HG02759 (cell line): ENCODE data around the gene FMN1.

Source experiments
- ATAC-seq: cut with Tn5 transposase; IDR thresholded peaks from one replicate; pipeline ENCODE4 v1.9.1; 2021; ENCODE audit warnings: mild to moderate bottlenecking, moderate library complexity; ENCODE audit not compliant: unreplicated experiment

FMN1 gene

DNA sequence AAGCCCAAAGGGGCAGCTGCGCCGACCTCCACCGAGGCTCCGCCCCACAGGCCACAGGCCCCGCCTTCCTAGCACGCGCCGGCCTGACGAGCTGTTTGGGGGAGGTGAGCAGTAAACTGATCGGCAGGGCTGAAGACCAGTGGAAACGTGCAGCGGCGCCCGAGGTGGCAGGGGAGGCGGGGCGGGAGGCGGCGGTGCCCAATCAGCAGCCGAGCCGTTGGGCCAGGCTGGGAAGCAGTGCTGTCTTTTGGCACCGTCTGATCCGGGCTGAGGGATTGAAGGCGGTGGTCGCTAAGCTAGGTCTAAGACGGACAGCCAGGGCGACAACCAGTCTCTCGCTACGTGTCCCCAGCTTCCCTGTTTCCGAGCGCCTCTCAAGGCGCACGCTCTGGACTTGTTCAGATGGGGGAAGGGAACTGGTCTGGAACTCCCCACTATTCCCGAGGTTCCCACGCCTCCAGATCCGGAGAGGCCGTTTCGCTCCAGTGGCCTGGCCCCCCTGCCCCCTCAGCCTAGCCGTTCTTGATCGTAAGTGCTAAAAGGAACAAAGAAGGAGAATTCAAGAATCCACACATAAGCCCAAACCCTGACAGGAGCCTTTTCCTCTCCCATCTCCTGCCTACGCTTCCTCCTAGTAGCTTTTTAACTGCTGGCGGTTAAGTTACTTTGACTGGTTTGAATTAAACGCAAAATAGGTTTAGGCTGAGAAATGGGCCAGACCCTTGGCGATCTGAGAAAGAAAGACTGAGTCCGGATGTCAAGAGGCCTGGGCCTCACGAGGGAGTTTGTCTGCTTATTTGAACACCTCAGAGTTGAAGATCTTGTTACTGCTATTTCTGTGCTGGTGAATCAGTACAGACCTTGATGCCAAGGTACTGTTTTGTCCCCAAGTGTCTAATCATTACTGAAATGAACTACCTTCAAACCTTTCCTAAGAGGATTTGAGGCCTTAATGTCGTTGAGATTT lies at the start of gene FMN1:
Gene FMN1, minus strand, starts transcription at position 11 of the 967 bp plus-strand sequence. CDS start 39,800 bp downstream, outside the sequence.
- peak; percentile 100 for ATAC-seq

- ATAC-seq: no peak
Observed at GRCh38 chr15:33243869-33244268, 49.4 kb upstream of the FMN1 start.

DNA sequence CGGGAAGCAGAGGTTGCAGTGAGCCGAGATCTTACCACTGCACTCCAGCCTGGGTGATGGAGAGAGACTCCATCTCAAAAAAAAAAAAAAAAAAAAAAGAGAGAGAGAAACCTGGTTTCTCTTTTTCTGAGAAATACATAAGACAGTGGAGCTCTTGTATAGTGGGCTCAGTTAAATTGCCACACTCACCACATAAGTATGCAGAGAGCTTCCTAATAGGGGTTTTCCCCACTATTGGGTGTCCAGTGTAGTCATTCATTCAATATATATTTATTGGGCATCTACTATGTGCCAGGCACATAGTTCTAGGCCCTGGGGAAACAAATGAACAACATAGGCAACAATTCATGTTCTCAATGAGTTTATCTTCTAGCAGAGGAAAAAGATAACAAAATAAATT lies 48.9 kb upstream of the FMN1 start:
- no peak for ATAC-seq

- ATAC-seq: no peak
Observed at GRCh38 chr15:33242669-33243191, 48.2 kb upstream of the FMN1 start.

- ATAC-seq: no peak
Observed at GRCh38 chr15:33242165-33242564, 47.7 kb upstream of the FMN1 start.

DNA sequence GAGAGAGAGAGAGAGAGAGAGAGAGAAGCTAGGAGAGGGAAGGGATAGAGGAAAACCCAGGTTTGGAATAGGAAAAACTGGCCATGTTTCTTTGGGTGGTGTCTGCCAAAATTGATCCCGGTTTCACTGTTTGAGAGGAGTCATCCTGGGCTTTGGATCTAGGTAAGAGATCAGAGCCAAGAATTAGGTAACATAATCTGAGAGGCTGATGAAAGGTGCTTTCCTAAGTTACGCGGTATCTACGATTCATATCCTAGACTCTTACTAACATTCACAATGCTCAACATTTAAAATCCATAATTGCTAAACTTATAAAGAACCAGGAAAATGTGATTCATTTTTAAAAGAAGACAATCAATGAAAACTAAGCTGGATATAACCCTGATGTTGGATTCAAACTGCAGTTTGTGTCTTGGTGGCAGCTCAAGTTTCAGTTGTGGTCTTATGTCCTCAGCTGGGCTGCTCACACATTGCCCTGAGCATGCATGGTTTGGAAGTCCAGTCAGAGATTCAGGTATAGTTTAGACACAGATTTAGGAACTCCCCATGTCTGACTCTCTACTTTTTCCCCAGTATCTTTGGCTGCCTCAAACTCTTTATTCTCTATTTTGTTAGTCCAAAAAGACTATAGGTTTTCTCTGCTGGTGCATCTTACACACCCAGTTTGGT lies 42.5 kb upstream of the FMN1 start:
- no peak for ATAC-seq

DNA sequence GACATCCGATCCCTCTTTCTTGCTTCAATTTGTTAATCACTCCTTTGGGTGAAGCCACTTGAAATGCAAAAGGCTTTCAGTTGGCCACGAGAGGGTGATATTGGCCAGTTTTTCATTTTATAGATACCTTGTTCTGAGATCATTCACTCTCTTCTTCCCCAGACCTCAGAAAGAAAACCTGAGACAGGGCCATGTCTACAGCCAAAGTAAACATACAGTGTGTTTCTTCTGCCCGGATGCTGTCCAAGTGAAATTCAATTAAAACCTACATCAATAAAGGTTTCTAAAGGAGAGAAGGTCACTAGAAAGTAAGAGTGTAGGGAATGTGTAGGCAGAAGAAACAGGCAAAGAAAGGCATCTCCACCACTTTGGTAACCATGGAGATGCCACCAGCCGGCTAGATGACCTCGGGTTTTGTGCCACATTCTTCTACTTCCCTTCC lies 39.5 kb upstream of the FMN1 start:
- ATAC-seq: no peak

GRCh38 chr15:33226559-33227181 lies 32.2 kb upstream of the FMN1 start:
- ATAC-seq: peak; percentile 96

DNA sequence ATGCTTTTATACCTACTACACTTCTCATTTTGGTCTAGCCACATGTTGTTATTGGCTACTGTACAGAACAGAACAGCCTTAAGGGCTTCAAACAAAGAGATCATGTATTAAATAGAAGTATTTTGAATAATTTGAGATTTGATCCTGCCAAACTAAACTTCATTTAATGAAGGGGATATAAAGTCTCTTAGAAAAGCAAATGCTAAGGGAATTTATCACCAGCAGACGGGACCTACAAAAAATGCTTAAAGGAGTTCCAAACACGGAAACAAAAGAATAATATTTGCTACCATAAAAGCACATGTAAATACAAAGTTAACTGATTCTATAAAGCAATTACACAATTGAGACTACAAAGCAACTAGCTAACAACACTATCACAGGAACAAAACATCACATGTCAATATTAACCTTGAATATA lies 23.6 kb upstream of the FMN1 start:
- no peak for ATAC-seq

GRCh38 chr15:33215941-33216872 lies 21.7 kb upstream of the FMN1 start:
- ATAC-seq: no peak

GRCh38 chr15:33211176-33211808 lies 16.8 kb upstream of the FMN1 start:
- ATAC-seq: no peak

DNA sequence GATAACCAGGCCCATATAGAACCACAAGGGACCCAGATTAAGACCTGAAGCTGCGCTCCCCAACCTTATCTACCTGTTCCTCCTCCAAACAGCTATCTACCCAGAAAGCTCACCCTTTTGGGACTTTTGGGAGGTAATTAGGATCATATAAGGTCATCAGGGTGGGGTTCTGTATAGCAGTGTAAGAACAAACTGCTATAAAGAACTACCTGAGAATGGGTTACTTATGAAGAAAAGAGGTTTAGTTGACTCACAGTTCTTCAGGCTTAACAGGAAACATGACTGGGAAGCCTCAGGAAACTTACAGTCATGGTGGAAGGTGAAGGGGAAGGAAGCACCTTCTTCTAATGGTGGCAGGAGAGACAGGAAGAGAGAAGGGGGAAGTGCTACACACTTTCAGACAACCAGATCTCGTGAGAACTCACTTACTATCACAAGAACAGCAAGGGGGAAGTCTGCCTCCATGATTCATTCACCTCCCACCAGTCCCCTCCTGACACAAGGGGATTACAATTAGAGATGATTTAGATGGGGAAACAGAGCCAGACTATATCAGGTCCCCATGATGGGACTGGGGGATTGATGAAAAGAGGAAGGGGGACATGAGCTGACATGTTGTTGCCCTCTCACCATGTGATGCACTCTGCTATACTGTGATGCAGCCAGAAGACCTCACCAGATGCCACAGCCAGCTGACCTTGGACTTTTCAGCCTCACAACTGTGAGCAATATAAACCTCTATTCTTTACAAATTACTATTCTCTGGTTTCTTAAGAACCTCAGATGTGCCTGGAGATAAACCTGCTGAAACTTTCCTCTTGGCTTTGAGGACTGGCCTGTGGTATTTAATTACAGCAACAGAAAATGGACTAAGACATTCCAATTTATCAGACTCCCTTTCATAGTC lies 15.3 kb upstream of the FMN1 start:
- ATAC-seq: no peak

GRCh38 chr15:33207646-33208045 lies 13.1 kb upstream of the FMN1 start:
- no peak for ATAC-seq

DNA sequence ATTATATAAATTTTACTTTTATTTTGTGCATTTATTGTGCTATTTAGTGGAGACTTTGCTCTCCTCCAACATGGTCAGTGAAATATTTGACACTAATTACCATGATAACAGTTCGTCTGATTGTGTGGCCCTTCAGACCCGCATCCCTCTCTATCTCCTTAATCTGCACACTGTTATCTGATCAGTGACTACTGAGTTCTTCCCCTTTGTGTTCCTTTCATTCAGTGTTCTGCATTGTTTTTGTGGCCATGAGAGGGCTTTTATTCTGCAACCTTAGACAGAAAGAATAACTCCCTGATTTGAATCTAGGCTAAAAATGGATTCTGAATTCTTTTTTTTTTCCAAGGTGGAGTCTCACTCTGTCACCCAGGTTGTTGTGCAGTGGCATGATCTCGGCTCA lies 11.9 kb upstream of the FMN1 start:
- ATAC-seq: no peak

DNA sequence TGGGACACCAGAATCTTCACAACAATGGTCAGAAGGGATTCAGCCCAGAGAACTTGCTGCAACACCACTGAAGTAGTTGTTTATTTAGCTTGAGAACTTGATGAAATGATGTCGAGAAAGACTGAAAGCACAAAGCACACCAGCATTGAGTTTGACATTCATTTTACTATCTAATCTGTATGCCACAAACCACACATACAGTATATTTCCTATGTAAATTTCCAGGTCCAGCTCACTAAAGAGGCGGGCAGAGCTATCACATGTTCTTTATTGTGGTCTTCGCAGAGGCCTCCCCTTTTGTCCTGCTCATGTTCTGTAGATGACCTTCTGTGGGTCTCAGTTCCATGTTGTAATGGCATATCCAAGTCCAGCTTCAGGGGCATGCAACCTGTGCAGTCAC lies 10.4 kb upstream of the FMN1 start:
- ATAC-seq: no peak

GRCh38 chr15:33204087-33204486 lies 9.6 kb upstream of the FMN1 start:
- ATAC-seq: no peak

- ATAC-seq: peak; percentile 90
Observed at GRCh38 chr15:33201491-33202231, 7.1 kb upstream of the FMN1 start.

- no peak for ATAC-seq
Observed at GRCh38 chr15:33200903-33201302, 6.4 kb upstream of the FMN1 start.
